T47D (cell line): ENCODE data around the gene ZBTB24.

Experiments used
- DNase-seq, 2 experiments: peaks; one replicate each; pipeline versions ENCODE4 v3.0.0 to v3.0.0-alpha.2; 2011 to 2012; ENCODE audit warnings: low read depth in 1 of 2, low spot score in 1 of 2
- JUND ChIP-seq: IDR thresholded peaks from 2 replicates; pipeline ENCODE4 v1.6.1; 2012; ENCODE audit warnings: low read depth
- in situ Hi-C: cut with HindIII; loops from 2 replicates; pipeline ENCODE4 v1.10.0; 2016; ENCODE audit warnings: low sequenced_read_pairs, low pct_unique_long_range_greater_than_20kb

The ZBTB24 gene

GRCh38 chr6:109441069-109441816, 41.8 kb downstream of the ZBTB24 start:
- peak; percentile 35 to 71 for DNase-seq
- no peak for TF ChIP-seq JUND
- in situ Hi-C loops: no loop called here

- TF ChIP-seq JUND: no peak
- in situ Hi-C loops: no loop called here
Measured at GRCh38 chr6:109440331-109441068, 42.5 kb downstream of the ZBTB24 start, which contains the start of the genes PPIL6 and SMPD2. PPIL6 (minus strand) TSS chr6:109440628; CDS start chr6:109440590, 38 bp downstream. SMPD2 (plus strand) TSS chr6:109440724; CDS start chr6:109441122, 398 bp downstream.

GRCh38 chr6:109436041-109436440, 47.0 kb downstream of the ZBTB24 start:
- no peak for TF ChIP-seq JUND
- DNase-seq: no peak
- in situ Hi-C loops: no loop called here

More at GRCh38 chr6:109440331-109441068, 42.5 kb downstream of the ZBTB24 start, which contains the start of the genes PPIL6 and SMPD2:
- peak; percentile 68 to 84 for DNase-seq

GRCh38 chr6:109434456-109434855, 48.6 kb downstream of the ZBTB24 start:
- TF ChIP-seq JUND: no peak
- no peak for DNase-seq
- in situ Hi-C loops: no loop called here

GRCh38 chr6:109429496-109429895, 53.5 kb downstream of the ZBTB24 start:
- TF ChIP-seq JUND: no peak
- no peak for DNase-seq
- in situ Hi-C loops: no loop called here

DNA sequence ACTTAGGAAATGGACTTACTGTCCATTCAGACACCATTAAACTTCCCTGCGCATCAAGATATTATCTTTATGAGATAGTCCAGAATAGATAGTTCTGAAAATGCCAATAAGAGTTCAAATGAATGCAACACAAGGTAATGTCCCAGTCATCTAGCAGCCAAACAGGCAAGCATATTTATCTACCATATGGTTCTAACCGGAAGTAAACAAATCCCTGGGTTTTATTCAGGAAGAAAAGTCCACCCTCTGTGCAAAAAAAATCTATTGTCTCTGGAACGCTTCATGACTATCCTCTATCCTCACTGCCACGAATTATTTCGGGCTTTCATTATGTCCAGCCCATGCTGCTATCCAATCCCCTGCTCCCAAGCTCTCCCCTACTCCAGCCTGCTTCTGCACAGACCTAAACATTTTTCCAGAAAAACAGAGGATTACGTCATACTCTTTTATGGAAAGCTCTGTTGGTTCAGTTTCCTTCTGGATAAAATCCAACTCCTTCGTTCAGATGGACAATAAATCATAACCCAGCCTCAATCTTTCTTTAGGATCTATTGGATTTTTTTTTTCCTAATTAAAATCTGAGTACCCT, 54.0 kb downstream of the ZBTB24 start:
- DNase-seq: no peak
- no peak for TF ChIP-seq JUND
- in situ Hi-C loops: no loop called here

DNA sequence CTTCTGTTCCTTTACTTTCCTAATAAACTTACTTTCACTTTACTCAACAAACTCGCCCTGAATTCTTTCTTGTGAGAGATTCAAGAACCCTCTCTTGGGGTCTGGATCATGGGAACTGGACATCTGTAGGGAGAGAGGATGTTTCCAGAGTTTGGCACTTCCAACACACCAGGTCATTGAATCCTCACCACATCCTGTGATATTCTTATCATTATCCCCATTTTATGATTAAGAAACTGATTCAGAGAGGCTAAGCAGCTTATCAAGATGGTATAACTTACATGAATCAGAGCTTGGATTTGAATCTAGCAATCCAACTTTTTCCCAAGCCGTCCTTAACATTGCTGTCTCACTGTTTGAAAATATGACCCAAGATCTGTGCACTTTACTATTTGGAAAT, 58.1 kb downstream of the ZBTB24 start:
- DNase-seq: no peak
- in situ Hi-C loops: no loop called here
- TF ChIP-seq JUND: no peak

DNA sequence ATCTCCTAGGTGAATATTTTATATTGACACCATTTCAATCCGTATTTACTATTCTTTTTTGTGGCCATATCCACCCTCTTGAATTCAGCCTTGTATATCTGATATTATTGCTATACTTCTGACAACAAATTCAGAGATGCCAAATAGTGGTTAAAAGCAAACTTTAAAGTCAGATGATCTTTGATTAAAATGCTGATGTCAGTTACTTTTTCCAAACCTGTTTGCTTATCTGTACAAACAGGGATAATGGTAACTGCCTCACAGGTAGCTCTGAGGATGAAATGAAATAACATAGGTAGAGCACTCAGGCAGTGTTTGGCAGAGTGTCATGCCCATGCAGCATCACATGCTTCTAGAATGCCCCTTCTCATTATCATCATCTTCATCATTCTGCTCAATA, 61.8 kb downstream of the ZBTB24 start:
- no peak for DNase-seq
- in situ Hi-C loops: no loop called here
- no peak for TF ChIP-seq JUND

DNA sequence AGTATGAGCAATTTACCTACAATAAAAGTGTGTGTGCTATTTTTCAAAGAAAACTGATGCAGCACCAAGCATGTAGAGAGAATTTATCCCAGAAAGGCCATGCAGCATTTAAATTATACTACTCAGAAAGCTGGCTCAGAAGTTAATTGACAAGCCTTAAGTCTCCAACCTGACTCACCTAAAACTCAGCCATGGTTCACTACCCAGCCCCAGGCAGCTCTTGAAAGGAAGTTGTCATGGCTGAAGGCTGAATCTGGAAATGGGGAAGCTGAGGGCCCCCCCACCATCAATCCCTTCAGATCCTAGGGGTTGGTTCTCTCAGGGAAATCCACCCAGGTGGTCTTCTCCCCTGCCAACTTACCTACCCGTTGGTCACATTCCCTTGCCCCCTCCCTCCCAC, 62.3 kb downstream of the ZBTB24 start:
- no peak for DNase-seq
- TF ChIP-seq JUND: no peak
- in situ Hi-C loops: no loop called here

- in situ Hi-C loops: no loop called here
- no peak for TF ChIP-seq JUND
- no peak for DNase-seq
Measured at GRCh38 chr6:109417646-109418045, 65.4 kb downstream of the ZBTB24 start.
